PC-9 (cell line): ENCODE measurements around the gene MAP3K7CL. TPM values are rescaled to one million over a fixed set of nuclear protein-coding genes. Genes with fewer than 3 reads are reported as not detected.

ENCODE experiments used
- BruUV-seq: library from RNA; stranded (reverse); fragments of 400-500 nt; replicated peaks from 2 replicates; lab custom pipeline; 2021; lab: Mats Ljungman, UMichigan
- CTCF ChIA-PET: fragments of 300-600 bp; sonication (Branson Sonifier 250); formaldehyde crosslinking; loops from one replicate; lab custom pipeline; 2022; ENCODE audit warnings: antibody characterized with exemption; lab: Charles Lee
- POLR2A ChIA-PET: fragments of 300-600 bp; sonication (Branson Sonifier 250); formaldehyde crosslinking; loops from one replicate; lab custom pipeline; 2022; ENCODE audit warnings: antibody characterized with exemption; ENCODE audit not compliant: unreplicated experiment; lab: Charles Lee
- DNase-seq, 2 experiments: peaks; one replicate each; pipeline versions ENCODE4 v3.0.0 to v3.0.0-alpha.2; 2015 to 2022; ENCODE audit warnings: mixed read lengths in 1 of 2
- H2AFZ ChIP-seq: fragments of 200-600 bp; sonication (generic); 2 replicates; pipeline ENCODE4 v1.8.1; 2017; ENCODE audit warnings: antibody characterized with exemption
- H3F3A ChIP-seq: fragments of 200-600 bp; sonication (generic); 2 replicates; pipeline ENCODE4 v1.8.1; 2017; ENCODE audit warnings: antibody characterized with exemption, mild to moderate bottlenecking, low read depth; ENCODE audit not compliant: insufficient read depth
- H3K27ac ChIP-seq: fragments of 200-600 bp; sonication (generic); 2 replicates; pipeline ENCODE4 v1.6.1; 2016; ENCODE audit warnings: mixed run types
- H3K27me3 ChIP-seq: fragments of 200-600 bp; sonication (generic); 2 replicates; pipeline ENCODE4 v1.6.1; 2016; ENCODE audit warnings: low read depth, mixed run types; ENCODE audit not compliant: insufficient read depth
- H3K36me3 ChIP-seq: fragments of 200-600 bp; sonication (generic); 2 replicates; pipeline ENCODE4 v1.6.1; 2016; ENCODE audit warnings: low read depth, mixed run types
- H3K4me1 ChIP-seq: fragments of 200-600 bp; sonication (generic); replicated peaks from 2 replicates; pipeline ENCODE4 v1.6.1; 2016; ENCODE audit warnings: mixed run types; ENCODE audit not compliant: insufficient read depth
- H3K4me2 ChIP-seq: fragments of 200-600 bp; sonication (generic); 2 replicates; pipeline ENCODE4 v1.6.1; 2017; ENCODE audit warnings: mixed run types
- H3K4me3 ChIP-seq: fragments of 200-600 bp; sonication (generic); 2 replicates; pipeline ENCODE4 v1.6.1; 2016; ENCODE audit warnings: mixed run types
- H3K79me2 ChIP-seq: fragments of 200-600 bp; sonication (generic); 2 replicates; pipeline ENCODE4 v1.6.1; 2017; ENCODE audit warnings: low read depth, mixed run types
- H3K9me2 ChIP-seq: fragments of 200-600 bp; sonication (generic); 2 replicates; pipeline ENCODE4 v1.8.1; 2017; ENCODE audit warnings: mild to moderate bottlenecking; ENCODE audit not compliant: insufficient read depth
- H3K9me3 ChIP-seq: fragments of 200-600 bp; sonication (generic); 2 replicates; pipeline ENCODE4 v1.8.1; 2016; ENCODE audit warnings: low read depth; ENCODE audit not compliant: insufficient read depth
- H4K20me1 ChIP-seq: fragments of 200-600 bp; sonication (generic); 2 replicates; pipeline ENCODE4 v1.8.1; 2017; ENCODE audit not compliant: insufficient read depth
- EZH2 ChIP-seq: fragments of 200-600 bp; sonication (generic); IDR thresholded peaks from 2 replicates; pipeline ENCODE4 v1.8.0; 2017; ENCODE audit warnings: antibody characterized with exemption, low read depth
- intact Hi-C: fragments of 100-400 bp; cut with micrococcal nuclease; formaldehyde crosslinking; loops from one replicate; pipeline ENCODE4 v1.10.0; 2022; ENCODE audit not compliant: unreplicated experiment
- total RNA-seq: library from RNA; stranded (reverse); gene quantifications from 2 replicates; pipeline ENCODE4 v1.2.3, GENCODE V29; 2021
- TF ChIP-seq, protein P1 (sequence below): fragments of 200-600 bp; sonication (generic); conservative IDR thresholded peaks from 2 replicates; pipeline ENCODE4 v1.6.1; 2017; ENCODE audit warnings: mixed run types, antibody characterized with exemption, mild to moderate bottlenecking, moderate library complexity

Gene MAP3K7CL
- total RNA-seq, 1 experiment from 2014 or later = 0.37 TPM

DNA sequence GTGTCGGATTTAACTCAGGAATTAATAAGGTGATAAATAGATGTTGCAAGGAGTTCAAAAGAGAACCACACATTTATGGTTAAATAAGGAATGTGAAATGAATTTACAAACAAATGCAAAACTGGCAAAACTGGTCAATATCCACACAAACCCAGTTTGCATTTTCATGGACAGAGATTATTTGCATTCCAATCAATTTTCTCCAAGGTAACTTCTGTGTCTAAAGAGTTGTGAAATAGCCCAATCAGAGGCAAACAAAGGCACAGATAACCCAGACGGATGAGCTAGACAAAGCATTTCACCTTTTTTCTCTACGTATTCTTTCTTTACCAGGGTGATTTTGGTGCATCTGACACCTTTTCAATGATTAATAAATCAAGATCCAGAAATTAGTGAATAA is 63.9 kb downstream of the MAP3K7CL start:
- peak overlapping the region; percentile 92 for H3K27ac ChIP-seq

DNA sequence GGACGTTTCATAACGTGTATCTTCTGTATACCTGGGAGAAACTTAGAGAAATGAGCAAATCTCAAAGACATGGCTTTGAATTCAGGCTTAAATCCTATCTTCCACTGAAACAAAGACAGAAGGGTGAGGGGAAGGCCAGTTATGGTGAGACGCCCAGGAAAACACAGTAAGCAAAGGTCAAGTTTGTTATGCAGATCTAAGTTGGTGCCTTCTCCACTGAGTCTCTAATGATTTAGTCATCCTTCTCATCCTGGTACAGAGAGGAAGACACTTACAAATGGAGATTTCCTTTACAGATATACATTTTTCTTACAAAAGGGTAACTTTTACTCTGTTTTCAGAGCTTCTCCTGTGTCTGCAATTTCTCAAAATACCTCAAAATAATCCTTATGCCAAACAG is 64.4 kb downstream of the MAP3K7CL start:
- H3K9me2 ChIP-seq = no peaks in the 10 kb centered on the region
- H3K27me3 ChIP-seq = no peaks in the 10 kb centered on the region
- peak overlapping the region; percentile 92 for H3K27ac ChIP-seq
- DNase-seq = peak in 1 of 2 experiments; percentile 66
- no peaks in the 10 kb centered on the region for H3K36me3 ChIP-seq
- ChIA-PET POLR2A (no interaction called here), CTCF (no interaction called here)
- no peak overlapping the region for H2AFZ ChIP-seq
- no peak overlapping the region for H3K4me3 ChIP-seq
- H4K20me1 ChIP-seq = no peaks in the 10 kb centered on the region
- BruUV-seq = no TSS peak
- peak overlapping the region; percentile 67 for H3K4me2 ChIP-seq
- H3K79me2 ChIP-seq = no peaks in the 10 kb centered on the region
- no peak for TF ChIP-seq EZH2
- TF ChIP-seq, protein P1, sequence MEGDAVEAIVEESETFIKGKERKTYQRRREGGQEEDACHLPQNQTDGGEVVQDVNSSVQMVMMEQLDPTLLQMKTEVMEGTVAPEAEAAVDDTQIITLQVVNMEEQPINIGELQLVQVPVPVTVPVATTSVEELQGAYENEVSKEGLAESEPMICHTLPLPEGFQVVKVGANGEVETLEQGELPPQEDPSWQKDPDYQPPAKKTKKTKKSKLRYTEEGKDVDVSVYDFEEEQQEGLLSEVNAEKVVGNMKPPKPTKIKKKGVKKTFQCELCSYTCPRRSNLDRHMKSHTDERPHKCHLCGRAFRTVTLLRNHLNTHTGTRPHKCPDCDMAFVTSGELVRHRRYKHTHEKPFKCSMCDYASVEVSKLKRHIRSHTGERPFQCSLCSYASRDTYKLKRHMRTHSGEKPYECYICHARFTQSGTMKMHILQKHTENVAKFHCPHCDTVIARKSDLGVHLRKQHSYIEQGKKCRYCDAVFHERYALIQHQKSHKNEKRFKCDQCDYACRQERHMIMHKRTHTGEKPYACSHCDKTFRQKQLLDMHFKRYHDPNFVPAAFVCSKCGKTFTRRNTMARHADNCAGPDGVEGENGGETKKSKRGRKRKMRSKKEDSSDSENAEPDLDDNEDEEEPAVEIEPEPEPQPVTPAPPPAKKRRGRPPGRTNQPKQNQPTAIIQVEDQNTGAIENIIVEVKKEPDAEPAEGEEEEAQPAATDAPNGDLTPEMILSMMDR = no peak
- H3F3A ChIP-seq = peaks cover 59% of the 10 kb centered on the region
- intact Hi-C loops = no loop called here
- peaks cover 76% of the 10 kb centered on the region for H3K4me1 ChIP-seq
- H3K9me3 ChIP-seq = peaks cover 15% of the 10 kb centered on the region; the same call in 1 of the 2 replicates

More for the DNA sequence above, 63.9 kb downstream of the MAP3K7CL start:
- BruUV-seq = no TSS peak
- ChIA-PET POLR2A (no interaction called here), CTCF (no interaction called here)
- no peaks in the 10 kb centered on the region for H3K79me2 ChIP-seq
- TF ChIP-seq, protein P1 = no peak
- TF ChIP-seq EZH2 = no peak
- no peaks in the 10 kb centered on the region for H3K9me2 ChIP-seq
- no peak overlapping the region for H3K4me3 ChIP-seq
- H3K4me2 ChIP-seq = peak overlapping the region; percentile 67
- no peaks in the 10 kb centered on the region for H3K27me3 ChIP-seq
- peak in 1 of 2 experiments; percentile 92 for DNase-seq
- peaks cover 81% of the 10 kb centered on the region for H3K4me1 ChIP-seq
- H3F3A ChIP-seq = peaks cover 59% of the 10 kb centered on the region
- H3K9me3 ChIP-seq = peaks cover 12% of the 10 kb centered on the region; the same call in 1 of the 2 replicates
- no peaks in the 10 kb centered on the region for H4K20me1 ChIP-seq
- no peak overlapping the region for H2AFZ ChIP-seq
- no peaks in the 10 kb centered on the region for H3K36me3 ChIP-seq
- intact Hi-C loops = no loop called here

DNA sequence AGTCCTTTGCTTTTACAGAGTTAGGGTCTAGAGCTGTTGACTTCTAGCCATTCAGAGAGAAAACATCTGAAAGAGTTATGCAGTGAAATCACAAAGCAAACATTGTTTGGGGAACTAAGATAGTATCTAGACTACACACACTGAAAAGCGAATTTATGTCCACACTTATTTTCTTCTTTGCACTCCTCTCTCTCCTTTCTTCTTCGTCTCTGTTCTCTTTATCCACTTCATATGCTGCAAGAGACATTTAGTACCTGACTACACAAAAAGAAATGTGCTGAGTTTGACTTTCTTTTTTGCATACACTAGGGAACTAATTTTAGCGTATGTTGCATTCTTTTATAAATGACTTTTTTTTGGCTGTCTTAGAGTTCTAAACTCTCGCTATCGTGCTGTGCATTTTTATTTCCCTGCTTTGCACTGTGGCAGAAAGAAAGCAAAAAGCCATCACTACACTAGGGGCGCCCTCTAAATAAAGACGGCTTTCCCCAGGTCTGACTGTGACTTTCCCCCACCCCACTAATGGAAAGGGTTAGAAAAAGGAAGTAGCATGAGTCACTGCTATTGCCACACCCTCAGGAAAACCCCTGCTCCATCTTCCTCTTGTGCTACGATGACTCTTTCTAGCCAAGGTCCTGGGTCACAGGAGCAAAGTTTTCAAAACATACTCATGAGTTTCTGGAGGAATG is 65.7 kb downstream of the MAP3K7CL start:
- no peaks in the 10 kb centered on the region for H4K20me1 ChIP-seq
- peaks cover 65% of the 10 kb centered on the region for H3K4me1 ChIP-seq
- H2AFZ ChIP-seq = no peak overlapping the region
- DNase-seq = peak; percentile 39 to 87
- no TSS peak for BruUV-seq
- TF ChIP-seq EZH2 = no peak
- TF ChIP-seq, protein P1 = peak; percentile 49
- H3K4me2 ChIP-seq = peak overlapping the region; percentile 67
- H3K79me2 ChIP-seq = no peaks in the 10 kb centered on the region
- intact Hi-C loops = loop anchor here (1.0 kb wide), 1 partner anchor 22 kb away; no protein-coding TSS in a partner anchor
- no peak overlapping the region for H3K4me3 ChIP-seq
- H3F3A ChIP-seq = peaks cover 49% of the 10 kb centered on the region
- H3K9me2 ChIP-seq = no peaks in the 10 kb centered on the region
- peak overlapping the region; percentile 92 for H3K27ac ChIP-seq
- CTCF ChIA-PET = no interaction called here
- H3K27me3 ChIP-seq = no peaks in the 10 kb centered on the region
- peaks cover 18% of the 10 kb centered on the region; the same call in 1 of the 2 replicates for H3K9me3 ChIP-seq
- H3K36me3 ChIP-seq = no peaks in the 10 kb centered on the region
- POLR2A ChIA-PET = no interaction called here
